Stimulated activated CD4-positive, alpha-beta T cell treated with anti-CD3 and anti-CD28 coated beads, Interleukin-4, amount 100 ng/mL, for 1 hour (primary cell): Measurements from ENCODE around the gene TTLL12.

Experiments used
- DNase-seq: peaks from one replicate; pipeline ENCODE4 v3.0.0-alpha.2; 2020

The TTLL12 gene

GRCh38 chr22:43198126-43198525 lies 11.2 kb upstream of the TTLL12 start:
- no peak for DNase-seq

- no peak for DNase-seq
These were observed 10.5 kb upstream of the TTLL12 start for GRCh38 chr22:43197271-43197941.

GRCh38 chr22:43191831-43192230 lies 4.9 kb upstream of the TTLL12 start:
- DNase-seq: no peak

GRCh38 chr22:43188829-43189545 lies 2.1 kb upstream of the TTLL12 start:
- no peak for DNase-seq

GRCh38 chr22:43187171-43188099 lies 501 bp upstream of the TTLL12 start:
- DNase-seq: peak; percentile 97

- no peak for DNase-seq
These were observed 1.1 kb downstream of the TTLL12 start for GRCh38 chr22:43185860-43186261.

- no peak for DNase-seq
These were observed 3.2 kb downstream of the TTLL12 start for GRCh38 chr22:43183496-43184277.

GRCh38 chr22:43182726-43183125 lies 4.2 kb downstream of the TTLL12 start:
- no peak for DNase-seq

GRCh38 chr22:43182118-43182517 lies 4.8 kb downstream of the TTLL12 start:
- no peak for DNase-seq

GRCh38 chr22:43181321-43182076 lies 5.4 kb downstream of the TTLL12 start:
- no peak for DNase-seq

- DNase-seq: no peak
These were observed 6.3 kb downstream of the TTLL12 start for GRCh38 chr22:43180670-43181069.

- no peak for DNase-seq
These were observed 7.1 kb downstream of the TTLL12 start for GRCh38 chr22:43179911-43180195.

GRCh38 chr22:43179146-43179910 lies 7.6 kb downstream of the TTLL12 start:
- DNase-seq: no peak

GRCh38 chr22:43177479-43177878 lies 9.5 kb downstream of the TTLL12 start:
- DNase-seq: no peak

- no peak for DNase-seq
These were observed 10.8 kb downstream of the TTLL12 start for GRCh38 chr22:43176090-43176489.

- DNase-seq: no peak
These were observed 11.9 kb downstream of the TTLL12 start for GRCh38 chr22:43174941-43175531.

- no peak for DNase-seq
These were observed 12.8 kb downstream of the TTLL12 start for GRCh38 chr22:43173976-43174720.

GRCh38 chr22:43173566-43173965 lies 13.4 kb downstream of the TTLL12 start:
- DNase-seq: no peak

- no peak for DNase-seq
These were observed 14.7 kb downstream of the TTLL12 start for GRCh38 chr22:43172191-43172590.

- DNase-seq: no peak
These were observed 15.3 kb downstream of the TTLL12 start for GRCh38 chr22:43171607-43172006.
